HG03457 (cell line): ENCODE measurements around the gene ARL1.
"Not testable (repeated sequence)": the region's sequence is repeated elsewhere in the genome, so short reads cannot be mapped to it uniquely, and the experiment has no call there.

Experiments used
- ATAC-seq: cut with Tn5 transposase; IDR thresholded peaks from one replicate; pipeline ENCODE4 v1.9.1; 2021; ENCODE audit warnings: moderate number of reproducible peaks; ENCODE audit not compliant: unreplicated experiment

ARL1 gene

GRCh38 chr12:101407436-101408345, at the start of gene ARL1:
TSS of gene ARL1 (minus strand) at chr12:101407772. CDS start at chr12:101407645, 127 bp downstream.
- peak; percentile 51 for ATAC-seq

GRCh38 chr12:101455685-101456084, 48.1 kb upstream of the ARL1 start:
- no peak for ATAC-seq

DNA sequence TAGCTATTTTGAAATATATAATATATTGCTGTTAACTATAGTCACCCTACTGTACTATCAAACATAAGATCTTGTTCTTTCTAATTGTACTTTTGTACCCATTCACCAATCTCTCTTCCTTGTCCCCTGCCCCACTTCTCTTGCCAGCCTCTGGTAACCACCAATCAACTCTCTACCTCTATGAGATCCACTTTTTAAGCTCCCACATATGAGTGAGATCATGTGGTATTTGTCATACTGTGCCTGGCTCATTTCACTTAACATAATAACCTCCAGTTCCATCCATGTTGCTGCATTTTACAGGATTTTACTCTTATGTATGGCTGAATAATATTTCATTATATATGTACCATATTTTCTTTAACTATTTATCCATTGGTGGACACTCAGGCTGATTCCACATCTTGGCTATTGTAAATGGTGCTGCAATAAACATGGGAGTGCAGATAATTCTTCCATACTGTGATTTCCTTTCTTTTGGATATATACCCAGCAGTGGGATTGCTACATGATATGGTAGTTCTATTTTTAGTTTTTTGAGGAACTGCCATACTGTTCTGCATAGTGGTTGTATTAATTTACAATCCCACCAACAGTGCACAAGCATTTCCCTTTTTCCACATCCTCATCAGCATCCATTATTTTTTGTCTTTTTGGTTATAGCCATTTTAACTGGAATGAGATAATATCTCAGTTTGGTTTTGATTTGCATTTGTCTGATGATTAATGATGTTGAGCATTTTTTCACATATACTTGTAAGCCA, 34.1 kb upstream of the ARL1 start:
- ATAC-seq: no peak

DNA sequence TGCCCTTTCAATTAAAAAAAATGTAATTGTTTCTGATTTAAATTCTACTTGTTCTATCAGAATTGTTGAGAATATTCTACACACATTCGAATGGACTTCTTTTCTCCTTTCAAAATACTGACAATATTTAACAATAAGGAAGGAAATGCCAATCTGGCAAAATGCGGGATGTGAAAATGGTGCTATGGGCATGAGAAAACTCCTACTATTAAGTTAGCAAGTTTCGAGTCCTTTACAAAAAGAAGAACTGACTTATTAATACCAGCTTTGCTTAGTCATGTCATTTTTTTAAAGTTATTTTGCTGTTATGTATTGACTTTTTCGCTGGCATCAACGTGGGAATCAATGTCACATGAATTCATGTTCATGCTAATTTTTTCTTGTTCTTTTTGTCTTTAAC, 31.7 kb upstream of the ARL1 start:
- no peak for ATAC-seq

GRCh38 chr12:101436136-101436535, 28.6 kb upstream of the ARL1 start:
- no peak for ATAC-seq

DNA sequence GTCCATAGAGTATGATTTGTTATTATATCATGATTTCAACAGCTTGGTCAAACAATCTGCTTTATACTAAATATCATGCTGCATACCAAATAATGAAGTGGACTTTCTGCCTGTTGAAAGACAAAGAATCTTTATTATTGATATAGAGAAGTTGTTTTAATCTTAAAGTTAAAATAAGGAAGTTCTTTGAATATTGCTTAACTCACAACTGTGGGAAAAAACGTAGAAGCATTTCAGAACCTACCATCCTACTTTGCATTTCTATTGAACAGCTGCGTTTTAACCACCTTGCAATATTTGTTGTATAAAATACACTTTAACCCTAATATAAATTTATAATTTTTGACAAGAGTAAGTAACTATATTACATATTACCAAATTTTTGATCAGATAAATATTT, 22.9 kb upstream of the ARL1 start:
- ATAC-seq: no peak

- no peak for ATAC-seq
Observed at GRCh38 chr12:101424620-101425019, 17.0 kb upstream of the ARL1 start.

DNA sequence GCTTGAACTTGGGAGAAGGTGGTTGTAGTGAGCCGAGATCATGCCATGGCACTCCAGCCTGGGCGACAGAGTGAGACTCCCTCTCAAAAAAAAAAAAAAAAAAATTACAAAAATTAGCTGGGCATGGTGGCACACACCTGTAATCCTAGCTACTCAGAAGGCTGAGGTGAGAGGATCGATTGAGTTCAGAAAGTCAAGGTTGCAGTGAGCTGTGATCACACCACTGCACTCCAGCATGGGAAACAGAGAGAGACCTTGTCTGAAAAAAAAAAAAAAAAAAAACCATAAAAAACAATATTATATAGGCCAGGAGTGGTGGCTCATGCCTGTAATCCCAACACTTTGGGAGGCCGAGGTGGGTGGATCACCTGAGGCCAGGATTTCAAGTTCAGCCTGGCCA, 14.5 kb upstream of the ARL1 start:
- not testable (repeated sequence) for ATAC-seq

DNA sequence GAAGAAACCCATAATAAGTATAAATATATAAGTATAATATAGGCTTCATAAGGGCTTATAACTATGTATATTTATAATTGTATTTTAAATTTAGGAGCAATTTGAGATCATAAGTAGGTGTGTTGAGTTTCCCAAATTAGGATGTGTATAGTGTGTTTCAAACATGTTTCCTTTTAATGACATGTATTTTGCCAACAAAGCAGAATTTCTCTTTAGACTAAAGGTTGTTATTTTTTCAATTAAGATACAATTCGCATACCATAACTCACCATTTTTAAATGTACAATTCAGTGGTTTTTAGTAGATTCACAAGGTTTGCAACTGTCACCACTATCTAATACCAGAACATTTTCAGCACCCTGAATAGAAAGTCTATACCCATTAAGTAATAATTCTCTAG, 7.7 kb upstream of the ARL1 start:
- no peak for ATAC-seq

- ATAC-seq: no peak
Observed at GRCh38 chr12:101414533-101415119, 7.1 kb upstream of the ARL1 start.

- not testable (repeated sequence) for ATAC-seq
Observed at GRCh38 chr12:101410169-101410568, 2.6 kb upstream of the ARL1 start.

DNA sequence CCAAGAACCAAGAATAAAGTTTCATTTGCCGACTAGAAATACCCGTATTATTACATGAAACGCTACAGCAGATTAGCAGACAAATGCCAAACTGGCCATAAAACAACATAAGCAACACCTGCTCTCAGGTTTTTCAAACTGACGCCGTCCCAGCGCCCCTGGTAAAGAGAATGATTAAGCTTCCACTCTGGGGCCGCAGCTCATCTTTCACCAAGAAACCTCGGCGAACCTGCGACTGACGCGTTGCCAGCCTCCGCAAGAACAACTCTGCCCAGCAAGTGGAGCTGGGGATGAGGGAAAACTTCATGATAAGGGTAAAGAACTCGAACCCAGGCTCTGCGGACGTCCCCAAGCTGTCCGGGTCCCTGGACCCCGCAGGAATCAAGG, 530 bp downstream of the ARL1 start:
- ATAC-seq: peak; percentile 17

- not testable (repeated sequence) for ATAC-seq
Observed at GRCh38 chr12:101391181-101391580, 16.4 kb downstream of the ARL1 start.

DNA sequence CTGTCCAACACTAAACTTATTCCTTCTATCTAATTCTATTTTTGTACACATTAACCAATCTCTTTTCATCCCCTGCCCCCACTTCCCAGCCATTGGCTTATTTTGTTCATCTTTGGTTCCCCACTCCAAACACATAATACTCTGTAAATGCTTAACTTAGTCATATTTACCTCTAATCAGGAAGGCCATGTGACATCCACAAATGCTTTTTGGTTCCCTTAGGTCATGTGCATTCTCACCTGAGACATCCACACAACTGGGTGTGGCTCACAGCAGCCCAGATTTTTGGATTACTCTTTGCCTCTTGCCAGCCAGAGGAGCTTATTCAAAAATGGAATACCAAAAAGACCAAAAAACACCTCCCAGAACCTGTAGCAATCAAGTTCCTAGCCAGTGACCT, 28.4 kb downstream of the ARL1 start:
- ATAC-seq: no peak

- ATAC-seq: no peak
Observed at GRCh38 chr12:101375573-101375972, 32.0 kb downstream of the ARL1 start.

GRCh38 chr12:101372431-101372830, 35.1 kb downstream of the ARL1 start:
- ATAC-seq: no peak

GRCh38 chr12:101368016-101368415, 39.6 kb downstream of the ARL1 start:
- ATAC-seq: no peak

GRCh38 chr12:101361455-101361854, 46.1 kb downstream of the ARL1 start:
- no peak for ATAC-seq

- no peak for ATAC-seq
Observed at GRCh38 chr12:101356794-101357193, 50.8 kb downstream of the ARL1 start.

DNA sequence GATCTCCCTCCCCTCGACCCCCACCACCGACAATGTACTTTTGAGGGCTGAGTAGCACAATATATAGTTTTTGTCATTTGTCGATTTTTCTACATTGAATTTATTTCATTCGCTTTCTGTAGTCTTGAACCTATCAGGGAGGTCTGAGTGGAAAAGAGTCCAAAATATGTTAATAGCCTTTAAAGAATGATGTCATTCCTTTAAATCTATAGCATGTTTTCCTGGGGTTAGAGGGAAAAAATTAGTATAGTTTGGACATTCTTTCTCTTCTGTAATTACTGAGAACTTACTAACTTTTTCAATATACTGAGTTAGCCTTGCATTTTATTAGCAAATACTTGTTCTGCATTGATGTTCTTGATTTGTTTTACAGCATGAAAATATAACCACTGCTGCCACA, 55.9 kb downstream of the ARL1 start:
- ATAC-seq: no peak

DNA sequence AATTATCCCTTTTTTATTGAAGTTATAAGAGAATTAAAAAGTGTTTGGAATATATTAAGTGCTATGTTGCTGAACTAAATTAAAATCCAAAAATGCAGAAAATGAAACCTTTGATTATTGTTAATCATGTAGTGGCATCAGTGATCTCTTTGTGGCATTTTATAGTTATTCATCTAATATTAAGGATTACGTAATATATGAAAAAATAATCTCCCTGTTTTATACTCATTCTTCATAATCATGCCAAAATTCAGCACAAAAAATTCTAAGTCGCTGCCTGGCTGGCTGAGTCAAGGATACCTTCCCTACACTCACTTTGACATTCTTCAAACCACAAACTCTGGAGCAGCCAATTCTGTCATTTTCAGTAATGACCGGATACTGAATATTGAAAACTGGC, 63.7 kb downstream of the ARL1 start:
- ATAC-seq: no peak
